ENCODE results near the gene TCN1. TPM values are rescaled to one million over a fixed set of nuclear protein-coding genes. Genes with fewer than 3 reads are reported as not detected.
"Not testable (repeated sequence)": the region's sequence is repeated elsewhere in the genome, so short reads cannot be mapped to it uniquely, and the experiment has no call there.

Gene TCN1
- total and polyA plus RNA-seq, 11 donors: 0.11 to 0.53 TPM; not detected in 9

- TF ChIP-seq CTCF (IDR thresholded peaks at IDR 0.05) (no peak), POLR2A (IDR thresholded peaks at IDR 0.05) (no peak)
- DNase-seq: no peak
- intact Hi-C loops (cut with DNase I): no loop called here
- no peaks in the 10 kb centered on the region for H3K9me3 ChIP-seq
- no peaks in the 10 kb centered on the region for H3K4me1 ChIP-seq
- H3K4me3 ChIP-seq: no peak overlapping the region
- no peak overlapping the region for H3K27ac ChIP-seq
- no peak for ATAC-seq
- H3K36me3 ChIP-seq: no peaks in the 10 kb centered on the region
- no peaks in the 10 kb centered on the region for H3K27me3 ChIP-seq
Measured at GRCh38 chr11:59859673-59860072, 6.6 kb downstream of the TCN1 start.

DNA sequence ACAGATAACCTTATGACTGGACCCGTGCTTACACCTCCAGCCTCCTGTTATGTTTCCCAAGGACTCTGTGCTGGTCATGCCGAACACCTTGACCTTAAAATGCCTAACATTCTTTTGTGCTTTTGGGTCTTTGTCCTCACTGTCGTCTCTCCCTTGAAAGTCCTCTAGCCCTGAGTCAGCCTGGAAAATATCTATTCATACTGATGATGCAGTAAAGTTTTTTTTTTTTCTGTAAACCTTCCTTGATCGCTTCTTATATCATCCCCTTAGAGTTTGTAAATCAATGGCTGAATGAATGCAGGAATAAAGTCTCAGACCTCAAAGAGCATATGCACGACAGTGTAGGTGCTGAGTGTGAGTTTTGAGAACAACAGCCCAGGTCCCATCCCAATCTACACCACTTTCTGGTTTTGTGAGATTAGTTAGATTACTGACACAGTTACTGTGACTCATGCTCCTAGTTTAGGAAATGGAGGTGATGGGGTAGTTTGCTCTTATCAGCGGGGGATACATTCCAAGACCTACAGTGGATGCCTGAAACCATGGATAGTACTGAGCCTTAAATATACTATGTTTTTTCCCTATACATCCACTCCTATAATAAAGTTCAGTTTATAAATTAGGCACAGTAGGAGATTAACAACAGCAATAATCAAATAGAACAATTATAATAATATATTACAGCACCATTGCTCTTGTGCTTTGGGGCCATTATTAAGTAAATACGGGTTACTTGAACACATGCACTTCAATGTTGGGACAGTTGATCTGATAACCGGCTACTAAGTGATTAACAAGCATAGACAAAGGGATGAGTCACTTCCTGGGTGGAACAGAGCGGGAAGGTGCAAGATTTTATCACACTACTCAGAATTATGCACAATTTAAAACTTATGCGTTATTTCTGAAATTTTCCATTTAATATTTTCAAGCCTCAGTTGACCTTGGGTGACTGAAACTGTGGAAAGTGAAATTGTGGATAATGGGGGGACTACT, 8.6 kb downstream of the TCN1 start:
- no peak overlapping the region for H3K4me3 ChIP-seq
- TF ChIP-seq CTCF (IDR thresholded peaks at IDR 0.05): no peak
- no peak for TF ChIP-seq POLR2A (IDR thresholded peaks at IDR 0.05)
- WGBS, 4 donors: 66 to 74% (median 72%) methylated on average over 10 of the region's 10 CpGs

DNA sequence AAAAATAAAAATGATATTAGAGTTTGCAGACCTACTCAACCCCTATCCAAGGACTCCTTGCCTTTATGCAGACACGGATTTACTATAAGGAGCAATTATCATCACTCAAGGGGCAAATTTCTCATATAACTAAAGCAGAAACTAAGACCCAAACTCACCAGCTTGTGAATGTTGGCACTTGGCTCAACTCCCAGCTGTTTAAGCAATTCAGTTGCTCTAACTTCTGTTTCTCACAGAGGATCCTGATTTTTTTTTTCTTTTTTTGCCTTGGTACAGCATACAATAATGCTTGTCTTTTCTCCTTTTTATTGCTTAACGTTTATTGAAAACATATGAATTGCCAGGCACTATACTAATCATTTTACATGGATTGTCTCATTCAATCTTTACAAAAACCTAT, 11.4 kb downstream of the TCN1 start:
- DNase-seq: no peak
- no peaks in the 10 kb centered on the region for H3K36me3 ChIP-seq
- no peaks in the 10 kb centered on the region for H3K4me1 ChIP-seq
- H3K9me3 ChIP-seq: no peaks in the 10 kb centered on the region
- no peak overlapping the region for H3K27ac ChIP-seq
- TF ChIP-seq CTCF (IDR thresholded peaks at IDR 0.05) (no peak), POLR2A (IDR thresholded peaks at IDR 0.05) (no peak)
- no peak overlapping the region for H3K4me3 ChIP-seq
- WGBS, 4 donors: 56 to 72% (median 65%) methylated on average over 2 of the region's 2 CpGs
- ATAC-seq: no peak
- no peaks in the 10 kb centered on the region for H3K27me3 ChIP-seq
- intact Hi-C loops (cut with DNase I): no loop called here

More for the DNA sequence above, 8.6 kb downstream of the TCN1 start:
- Histone ChIP-seq H3K27me3 (no peaks in the 10 kb centered on the region), H3K36me3 (no peaks in the 10 kb centered on the region), H3K9me3 (no peaks in the 10 kb centered on the region), H3K4me1 (no peaks in the 10 kb centered on the region), H3K27ac (no peak overlapping the region)
- intact Hi-C loops (cut with DNase I): no loop called here
- DNase-seq (no peak), ATAC-seq (no peak)

GRCh38 chr11:59851416-59851815, 14.9 kb downstream of the TCN1 start:
- ATAC-seq; intact Hi-C loops (cut with DNase I): not testable (repeated sequence)

GRCh38 chr11:59849551-59849950, 16.7 kb downstream of the TCN1 start:
- ATAC-seq; H3K27me3 ChIP-seq; H3K27ac ChIP-seq; H3K4me1 ChIP-seq; H3K9me3 ChIP-seq; H3K36me3 ChIP-seq; DNase-seq; intact Hi-C loops (cut with DNase I); H3K4me3 ChIP-seq: not testable (repeated sequence)
- 87 to 99% (median 94%) methylated on average over 2 of the region's 2 CpGs for WGBS, 4 donors

More at GRCh38 chr11:59851416-59851815, 14.9 kb downstream of the TCN1 start:
- H3K9me3 ChIP-seq, H3K4me3 ChIP-seq, H3K36me3 ChIP-seq, H3K4me1 ChIP-seq, DNase-seq, H3K27ac ChIP-seq, H3K27me3 ChIP-seq: not testable (repeated sequence)
- 91 to 94% (median 92%) methylated on average over 5 of the region's 5 CpGs for WGBS, 4 donors
